T-helper 1 cell (primary cell): ENCODE data around the gene BEST3.

Experiments used
- DNase-seq, 5 donors: peaks; one replicate each; pipeline ENCODE4 v3.0.0-alpha.2; 2012 to 2020
- total RNA-seq, 4 donors: gene quantifications; one replicate each; lab custom pipeline; 2026; lab: John Stamatoyannopoulos, UW

The BEST3 gene
- 0 reads per million in 4 donors for total RNA-seq

GRCh38 chr12:69698769-69699540 lies at the start of gene BEST3:
Gene BEST3, minus strand, starts transcription at chr12:69699303. Its CDS starts 1,505 bp downstream, at chr12:69697798.
- no peak for DNase-seq

DNA sequence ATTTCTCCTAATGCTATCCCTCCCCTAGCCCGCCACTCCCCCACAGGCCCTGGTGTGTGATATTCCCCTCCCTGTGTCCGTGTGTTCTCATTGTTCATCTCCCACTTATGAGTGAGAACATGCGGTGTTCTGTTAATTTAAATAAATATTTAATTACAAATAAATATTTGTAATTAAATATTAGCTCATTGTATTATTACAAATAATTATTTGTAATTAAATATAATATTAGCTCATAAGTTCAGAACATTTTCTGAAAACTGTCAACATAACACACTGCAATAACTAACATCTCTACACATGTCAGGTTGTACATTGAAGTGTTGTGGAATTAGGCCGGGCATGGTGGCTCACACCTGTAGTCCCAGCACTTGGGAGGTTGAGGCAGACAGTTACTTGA lies 45.0 kb upstream of the BEST3 start:
- no peak for DNase-seq

- DNase-seq, result peak; percentile 49 to 65 (median 60)
These were observed 40.4 kb upstream of the BEST3 start for GRCh38 chr12:69739287-69740191.

GRCh38 chr12:69738351-69739286 lies 39.5 kb upstream of the BEST3 start, which contains the start of gene RAB3IP:
Gene RAB3IP, plus strand, starts transcription at chr12:69738860. Its CDS starts 16,549 bp downstream, at chr12:69755409.
- peak; percentile 88 to 93 (median 89) for DNase-seq

GRCh38 chr12:69733638-69734037 lies 34.5 kb upstream of the BEST3 start:
- no peak for DNase-seq

- no peak for DNase-seq
These were observed 33.0 kb upstream of the BEST3 start for GRCh38 chr12:69732088-69732487.

GRCh38 chr12:69726922-69727321 lies 27.8 kb upstream of the BEST3 start:
- no peak for DNase-seq

DNA sequence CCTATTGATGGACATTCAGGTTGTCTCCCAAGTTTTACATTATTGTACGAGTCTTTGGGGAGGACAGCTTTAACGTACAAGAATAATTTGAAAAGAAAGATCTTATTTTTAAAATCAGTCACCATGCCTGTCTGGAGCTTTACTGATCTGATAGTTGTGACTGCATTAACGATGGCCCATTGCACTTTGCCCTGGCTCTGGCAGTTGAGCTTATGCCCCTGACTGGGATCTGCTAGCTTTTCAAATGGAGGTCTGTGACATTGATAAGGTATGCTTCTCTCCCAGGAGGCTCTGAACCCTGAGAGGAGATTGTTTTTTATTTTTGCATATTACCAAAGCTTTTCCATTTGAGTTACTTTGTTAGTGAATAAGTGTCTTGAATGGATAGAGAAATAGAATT lies 21.6 kb upstream of the BEST3 start:
- DNase-seq, result no peak

DNA sequence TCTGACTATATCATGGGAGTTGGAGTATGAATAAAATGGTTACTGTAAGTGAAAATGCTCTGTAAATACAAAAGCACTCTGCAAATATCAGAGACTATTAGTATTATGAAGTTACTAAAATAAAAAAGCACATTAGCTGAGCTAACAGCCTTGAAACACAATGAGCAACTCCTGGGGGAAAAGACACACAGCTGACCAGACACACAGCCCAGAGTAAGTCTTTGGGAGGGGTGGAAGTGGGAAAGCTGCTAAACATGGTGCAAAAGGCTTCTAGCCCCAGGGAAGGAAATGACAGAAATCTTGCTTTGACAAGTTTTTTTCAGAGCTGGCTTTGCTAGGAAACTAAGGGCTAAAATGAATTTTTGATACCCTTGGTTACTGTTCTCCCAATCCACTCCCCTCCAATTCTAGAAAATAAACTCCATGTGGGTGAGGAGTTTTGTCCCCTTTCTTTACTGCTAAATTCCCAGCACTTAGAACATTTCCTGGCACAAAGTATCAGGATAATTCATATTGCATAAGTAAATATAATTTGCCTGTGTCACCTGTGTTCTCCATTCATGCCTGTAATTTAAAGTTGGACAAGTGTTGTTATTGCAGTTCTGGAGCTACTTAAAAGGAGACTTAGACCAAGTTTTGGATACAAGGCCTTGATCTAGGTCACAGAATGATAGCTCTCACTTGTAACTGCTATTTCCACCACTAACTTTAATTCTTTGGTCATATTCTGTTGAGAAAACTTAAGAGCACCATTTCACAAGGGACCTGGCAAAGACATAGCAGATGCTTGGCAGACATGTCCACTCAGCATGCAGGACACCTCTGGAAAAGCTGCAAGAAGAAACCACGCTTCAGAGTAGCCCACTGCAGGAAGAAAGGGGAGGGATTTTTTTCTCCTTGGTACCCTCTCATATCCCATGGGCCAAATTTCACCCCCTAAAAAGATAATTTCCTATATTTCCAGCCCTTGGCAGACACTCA lies 20.5 kb upstream of the BEST3 start:
- no peak for DNase-seq

DNA sequence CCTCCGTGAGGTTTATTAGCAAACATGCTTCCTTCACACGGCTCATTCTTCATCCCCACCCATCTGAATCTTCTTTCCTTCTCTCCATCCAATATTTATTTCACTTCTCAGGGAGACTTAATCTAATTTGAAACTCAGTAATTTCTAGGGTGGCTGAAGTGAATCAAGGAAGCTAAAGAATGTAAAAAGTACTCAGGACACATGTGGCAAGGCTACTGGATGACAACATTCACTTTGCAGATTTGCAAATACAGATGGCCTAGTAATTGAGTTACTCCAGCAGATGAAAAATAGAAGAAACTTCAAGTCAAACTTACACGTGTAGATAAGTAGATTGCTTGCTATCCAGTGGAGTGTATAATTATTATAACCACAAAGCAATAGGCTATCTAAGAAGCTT lies 15.4 kb upstream of the BEST3 start:
- no peak for DNase-seq

DNA sequence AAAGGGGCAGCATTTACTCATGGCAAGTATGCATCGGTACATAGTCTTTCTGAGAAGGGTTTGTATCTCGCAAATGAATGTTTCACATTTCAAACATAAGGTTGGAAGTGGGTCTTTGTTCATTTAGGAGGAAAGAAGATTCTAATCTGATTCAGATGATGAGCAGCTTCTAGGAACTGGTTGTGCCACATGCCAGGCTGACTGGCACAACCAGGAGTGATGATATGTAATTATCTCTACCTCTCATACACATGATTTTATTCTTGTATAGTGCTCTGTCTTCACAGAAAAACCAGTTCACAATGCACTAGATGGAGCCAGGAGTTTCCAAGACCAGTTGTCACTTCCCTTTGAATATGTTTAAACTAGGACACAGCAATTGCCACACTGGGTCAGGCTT lies 13.7 kb upstream of the BEST3 start:
- DNase-seq, result no peak

DNA sequence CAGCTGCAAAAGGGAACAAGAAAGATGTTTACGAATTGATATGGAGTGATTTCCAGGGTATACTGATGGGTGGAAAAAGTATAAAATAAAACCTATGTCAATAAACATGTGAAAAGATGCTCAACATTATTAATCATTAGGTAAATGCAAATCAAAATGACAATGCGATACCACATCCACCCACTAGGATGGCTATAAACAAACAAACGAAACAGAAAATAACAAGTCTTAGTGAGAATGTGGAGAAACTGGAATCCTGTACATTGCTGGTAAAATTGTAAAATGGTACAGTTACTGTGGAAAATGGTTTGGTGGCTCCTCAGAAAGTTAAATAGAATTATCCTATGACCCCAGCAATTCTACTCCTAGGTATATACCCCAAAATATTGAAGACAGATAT lies 9.5 kb upstream of the BEST3 start:
- no peak for DNase-seq

- DNase-seq, result no peak
These were observed 5.3 kb upstream of the BEST3 start for GRCh38 chr12:69704357-69704756.

DNA sequence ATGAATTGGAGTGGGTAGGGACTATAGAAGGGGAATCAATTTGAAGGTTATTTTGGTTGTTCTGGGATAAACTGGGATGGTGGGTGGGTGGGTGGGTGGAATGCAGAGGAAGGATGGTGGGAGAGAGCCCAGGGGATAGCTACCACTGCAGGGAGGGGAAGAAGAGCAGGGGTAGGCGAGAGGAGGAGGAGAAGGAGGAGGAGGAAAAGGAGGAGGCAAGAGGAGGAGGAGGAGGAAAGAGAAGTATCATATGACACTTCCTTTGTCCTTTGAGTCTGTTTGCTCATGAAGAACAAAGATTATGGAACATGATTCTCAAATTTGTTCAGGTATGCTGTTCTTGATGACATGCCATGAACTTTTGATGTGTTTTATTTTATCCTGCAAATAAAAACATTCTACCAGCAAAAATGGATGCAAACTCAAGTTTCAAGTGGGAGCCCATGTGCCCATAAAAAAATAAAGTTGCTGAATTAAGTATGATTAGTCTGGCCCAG lies 4.1 kb upstream of the BEST3 start:
- DNase-seq, result no peak

DNA sequence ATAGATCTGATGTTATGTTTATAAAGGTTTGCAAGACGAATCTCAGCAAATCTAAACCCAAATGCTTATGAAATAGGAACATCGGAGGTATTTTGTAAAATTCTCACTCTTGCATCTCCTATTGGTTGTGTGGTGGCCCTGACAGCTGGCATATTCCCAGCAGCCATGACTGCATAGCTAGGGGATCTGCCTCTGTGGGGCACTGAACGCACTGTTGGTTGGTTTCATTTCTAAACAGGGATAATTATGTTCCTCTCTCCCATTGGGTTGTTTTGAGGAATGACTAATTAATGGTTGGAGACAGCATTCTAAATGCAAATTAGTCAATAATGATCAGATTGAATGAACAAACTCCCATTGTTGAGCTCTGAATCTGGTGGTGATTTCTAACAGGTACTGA lies 2.7 kb upstream of the BEST3 start:
- no peak for DNase-seq

GRCh38 chr12:69698054-69698453 lies 1.0 kb downstream of the BEST3 start:
- DNase-seq, result no peak

DNA sequence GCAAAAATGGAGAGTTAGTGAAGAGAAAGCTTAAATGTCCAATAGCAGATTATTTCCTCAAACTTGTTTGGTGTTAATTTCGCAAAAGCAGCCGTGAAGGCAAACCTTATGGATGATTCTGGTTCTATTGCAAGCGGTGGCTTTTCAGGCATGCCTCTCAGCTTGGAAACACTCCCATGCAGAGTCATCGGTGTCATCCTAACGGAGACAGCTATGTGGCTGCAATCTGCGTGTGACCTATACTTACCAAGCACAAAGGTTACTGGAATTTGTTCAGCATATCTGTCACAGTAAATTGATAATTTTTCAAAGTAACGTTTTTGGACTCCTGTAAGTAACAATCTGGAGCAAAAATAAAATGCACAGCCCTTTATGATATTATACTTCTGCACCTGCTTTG lies 5.0 kb downstream of the BEST3 start:
- DNase-seq, result no peak

DNA sequence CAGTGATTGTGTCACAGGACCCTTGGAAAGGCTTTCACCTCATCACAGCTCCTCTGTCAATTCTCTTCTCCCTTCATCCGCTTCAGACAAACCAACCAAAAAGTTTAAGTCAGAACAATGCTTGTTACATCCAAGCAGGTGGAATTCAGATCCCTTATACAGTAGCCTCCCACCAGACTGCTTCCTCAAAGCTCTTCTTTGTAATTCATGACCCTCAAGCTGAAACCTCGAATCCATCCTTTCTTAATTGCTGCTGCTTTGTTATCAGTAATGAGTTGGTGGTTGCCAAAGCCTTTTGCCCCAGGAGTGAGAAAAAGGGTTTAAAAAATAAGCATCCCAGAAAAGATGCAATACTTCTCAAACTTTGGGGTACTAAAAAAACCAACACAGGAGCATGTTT lies 9.5 kb downstream of the BEST3 start:
- DNase-seq, result no peak

DNA sequence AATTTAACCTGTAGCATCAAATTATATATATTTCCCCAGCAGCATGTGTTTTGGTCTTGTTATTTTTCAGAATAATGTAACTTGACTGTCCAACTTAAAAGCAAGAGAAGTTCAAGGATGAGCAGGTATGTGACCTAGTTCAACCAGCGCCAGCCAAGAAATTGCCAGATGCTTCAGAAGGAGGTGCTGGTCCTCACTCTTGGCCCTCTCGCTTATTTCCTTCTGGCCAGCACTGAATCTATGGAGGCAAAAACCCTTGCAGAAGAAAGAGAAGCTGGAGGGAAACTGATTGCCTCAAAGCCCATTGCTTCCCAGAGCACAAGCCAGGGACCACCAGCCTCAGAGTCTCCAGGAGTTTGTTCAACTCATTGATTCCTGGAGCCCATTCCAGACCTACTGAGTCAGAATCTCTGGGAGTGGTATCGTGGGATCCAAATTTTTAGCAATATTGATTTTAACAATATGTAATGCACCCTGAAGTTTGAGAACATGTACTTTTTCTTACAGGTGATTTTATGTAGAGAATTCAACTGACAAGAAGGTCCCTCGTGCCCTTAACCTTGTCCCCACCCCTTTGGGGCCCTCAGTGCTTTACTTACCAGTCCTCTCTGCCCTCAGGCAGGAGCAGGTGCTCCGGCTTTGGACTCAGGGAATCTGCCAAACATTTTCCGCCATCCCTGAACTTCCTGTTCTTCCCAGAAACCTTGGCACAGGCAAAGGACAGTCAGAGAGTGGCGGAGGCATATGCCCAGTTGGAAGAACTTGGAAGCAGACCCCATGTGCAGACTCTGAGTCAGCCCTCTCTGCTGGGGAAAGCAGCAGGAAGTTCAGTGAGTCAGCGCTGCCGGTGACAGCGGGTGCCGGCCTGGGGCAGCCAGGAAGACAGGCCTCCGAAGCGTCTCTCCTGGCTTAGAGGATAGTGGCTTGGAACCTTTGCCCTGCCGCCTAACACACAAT lies 10.4 kb downstream of the BEST3 start:
- DNase-seq, result peak in 2 of 5 donors; percentile 1 to 20

- DNase-seq, result no peak
These were observed 11.1 kb downstream of the BEST3 start for GRCh38 chr12:69688021-69688420.
